ENCODE measurements around the gene ZP3.

- TF ChIP-seq POLR2A (IDR thresholded peaks at IDR 0.05) (no peak), CTCF (IDR thresholded peaks at IDR 0.05) (no peak)
Observed at GRCh38 chr7:76408121-76408560, 16.6 kb upstream of the ZP3 start.
